Measurements from ENCODE around the gene SEPTIN5.

The SEPTIN5 gene

DNA sequence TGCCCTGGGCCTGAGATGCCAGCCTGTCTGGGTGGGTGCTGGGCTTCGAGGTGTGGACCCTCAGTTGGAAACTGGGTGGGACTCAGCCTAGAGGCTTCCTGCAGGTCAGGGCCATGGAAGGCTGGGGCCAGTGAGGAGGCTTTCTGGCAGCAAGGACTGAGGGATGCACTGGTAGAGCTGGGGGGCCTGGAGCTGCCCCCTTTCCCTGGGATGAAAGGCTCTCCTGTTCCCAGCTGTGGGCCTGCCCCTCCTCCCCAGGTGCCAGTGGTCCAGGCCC lies 2.5 kb downstream of the SEPTIN5 start:
- CTCF ChIA-PET: interaction anchor here (0.7 to 2.3 kb wide), 2 partner anchors 34 to 37 kb away, joined by 4 to 8 read pairs; no protein-coding TSS in a partner anchor
- POLR2A ChIA-PET (ENCODE audit: low non-redundant PET): no interaction called here
- no peak for DNase-seq (ENCODE audit: low spot score)
- no peak overlapping the region for H3K27ac ChIP-seq
- TF ChIP-seq CTCF (conservative IDR thresholded peaks at IDR 0.05; ENCODE audit: low read depth): no peak

- ChIA-PET CTCF (interaction anchor here (0.7 to 2.3 kb wide), 2 partner anchors 34 to 37 kb away, joined by 4 to 8 read pairs; no protein-coding TSS in a partner anchor), POLR2A (ENCODE audit: low non-redundant PET) (no interaction called here)
- no peak for TF ChIP-seq CTCF (conservative IDR thresholded peaks at IDR 0.05; ENCODE audit: low read depth)
- no peak for DNase-seq (ENCODE audit: low spot score)
- H3K27ac ChIP-seq: peak overlapping the region; percentile 62
Observed at GRCh38 chr22:19717181-19717580, 2.9 kb downstream of the SEPTIN5 start.

GRCh38 chr22:19717691-19718455 lies 3.6 kb downstream of the SEPTIN5 start:
- ChIA-PET POLR2A (ENCODE audit: low non-redundant PET) (no interaction called here), CTCF (interaction anchor here (0.7 to 2.3 kb wide), 2 partner anchors 38 to 350 kb away, joined by 4 to 8 read pairs; no protein-coding TSS in a partner anchor)
- H3K27ac ChIP-seq: peak overlapping the region; percentile 62
- peak; percentile 96 for TF ChIP-seq CTCF (conservative IDR thresholded peaks at IDR 0.05; ENCODE audit: low read depth)
- peak; percentile 65 for DNase-seq (ENCODE audit: low spot score)

GRCh38 chr22:19718456-19719049 lies 4.2 kb downstream of the SEPTIN5 start:
- no peak for DNase-seq (ENCODE audit: low spot score)
- peak overlapping the region; percentile 62 for H3K27ac ChIP-seq
- ChIA-PET POLR2A (ENCODE audit: low non-redundant PET) (no interaction called here), CTCF (interaction anchor here (0.7 to 1.3 kb wide), 2 partner anchors 12 to 350 kb away, joined by 4 read pairs; no protein-coding TSS in a partner anchor)
- TF ChIP-seq CTCF (conservative IDR thresholded peaks at IDR 0.05; ENCODE audit: low read depth): no peak

- no peak for DNase-seq (ENCODE audit: low spot score)
- ChIA-PET CTCF (interaction anchor here (0.7 to 1.3 kb wide), 2 partner anchors 12 to 40 kb away, joined by 4 to 6 read pairs; no protein-coding TSS in a partner anchor), POLR2A (ENCODE audit: low non-redundant PET) (no interaction called here)
- no peak for TF ChIP-seq CTCF (conservative IDR thresholded peaks at IDR 0.05; ENCODE audit: low read depth)
- H3K27ac ChIP-seq: no peak overlapping the region
Observed at GRCh38 chr22:19719050-19719482, 4.8 kb downstream of the SEPTIN5 start.

DNA sequence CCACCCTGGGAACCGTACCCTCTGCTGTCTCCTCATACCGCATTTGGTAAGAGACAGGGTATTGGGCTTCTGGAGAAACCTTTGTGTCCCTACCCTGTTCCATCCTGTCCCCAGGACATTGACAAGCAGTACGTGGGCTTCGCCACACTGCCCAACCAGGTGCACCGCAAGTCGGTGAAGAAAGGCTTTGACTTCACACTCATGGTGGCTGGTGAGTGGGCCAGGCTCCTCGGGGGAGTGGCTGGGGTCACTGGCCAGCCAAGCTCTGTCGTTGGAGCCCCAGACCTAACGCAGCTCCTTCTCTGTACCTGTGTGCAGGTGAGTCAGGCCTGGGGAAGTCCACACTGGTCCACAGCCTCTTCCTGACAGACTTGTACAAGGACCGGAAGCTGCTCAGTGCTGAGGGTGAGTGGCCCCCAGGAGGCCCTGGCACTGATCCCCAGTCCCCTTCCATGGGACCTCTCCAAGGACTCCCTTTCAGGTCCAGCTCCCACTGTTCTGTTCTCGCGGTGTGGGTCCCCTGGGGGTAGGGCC lies 5.3 kb downstream of the SEPTIN5 start:
- no peak for DNase-seq (ENCODE audit: low spot score)
- ChIA-PET CTCF (interaction anchor here (0.7 to 1.3 kb wide), 3 partner anchors 11 to 191 kb away, joined by 3 to 6 read pairs (median 4); no protein-coding TSS in a partner anchor), POLR2A (ENCODE audit: low non-redundant PET) (no interaction called here)
- H3K27ac ChIP-seq: no peak overlapping the region
- TF ChIP-seq CTCF (conservative IDR thresholded peaks at IDR 0.05; ENCODE audit: low read depth): no peak

All from RWPE1 (cell line).